A673 (cell line): ENCODE data around the gene KIF26B.

ENCODE experiments used
- CTCF ChIP-seq: fragments of 300-800, 200-600 bp; sonication (generic); conservative IDR thresholded peaks from 2 replicates; pipeline ENCODE4 v1.5.1; 2017; ENCODE audit warnings: low read depth, mild to moderate bottlenecking, antibody characterized with exemption, low read length, moderate library complexity, mixed read lengths
- EZH2 ChIP-seq: fragments of 200-600 bp; sonication (generic); IDR thresholded peaks from 2 replicates; pipeline ENCODE4 v1.6.1; 2017; ENCODE audit warnings: borderline replicate concordance, low read depth, mild to moderate bottlenecking, mixed read lengths, antibody characterized with exemption, low read length; ENCODE audit not compliant: poor library complexity, severe bottlenecking

- TF ChIP-seq CTCF (no peak), EZH2 (no peak)
These were observed 92.6 kb downstream of the KIF26B start for GRCh38 chr1:245247356-245247755.
